Measurements from ENCODE around the gene NUDT4.

Gene NUDT4

DNA sequence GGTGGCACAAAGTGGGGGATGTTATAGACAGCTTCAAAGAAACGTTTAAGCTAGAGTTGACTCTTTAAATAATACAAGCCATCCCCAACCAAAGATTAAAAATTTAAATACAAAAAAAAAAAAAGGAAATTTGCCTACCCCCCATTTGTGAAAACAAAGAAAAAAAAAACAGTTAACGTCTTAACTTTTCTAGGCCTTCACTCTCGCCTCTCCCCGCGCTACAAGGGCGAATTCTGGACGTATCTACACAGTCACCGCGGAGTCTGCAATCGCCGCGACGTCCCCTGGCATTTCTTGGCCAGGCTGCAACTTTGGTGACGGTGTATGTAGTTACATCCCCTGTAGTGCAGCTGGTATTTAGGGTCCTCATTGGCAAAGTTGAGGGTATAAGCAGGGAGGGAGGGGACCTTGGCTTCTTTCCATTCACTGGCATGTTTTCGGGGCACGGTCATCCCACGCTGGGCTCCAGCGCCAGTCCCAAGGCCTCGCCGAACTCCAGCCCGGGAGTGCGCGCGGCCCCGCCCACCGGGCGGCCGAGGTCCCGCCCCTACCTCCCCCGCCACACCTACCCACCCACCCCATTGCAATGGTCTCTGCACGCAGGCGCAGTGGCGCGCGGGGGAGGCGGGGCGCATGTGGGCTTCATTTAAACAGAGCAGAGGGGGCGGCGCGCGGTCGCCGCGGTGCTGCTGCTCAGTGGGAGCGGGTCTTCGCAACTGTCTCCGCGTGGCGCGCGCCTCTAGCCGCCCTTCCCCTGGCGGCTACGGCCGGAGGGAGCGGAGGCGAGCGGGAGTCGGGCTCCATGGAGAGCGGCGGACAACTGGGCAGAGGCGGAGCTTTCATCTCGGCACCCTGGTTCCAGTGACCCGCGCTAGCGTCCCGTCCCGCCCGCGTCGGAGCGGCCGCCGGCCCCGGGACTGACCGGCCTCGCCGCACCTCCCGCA, at the start of gene NUDT4:
Gene NUDT4, plus strand, starts transcription at position 674 of the 944 bp plus-strand sequence. CDS start 398 bp downstream, outside the sequence.
- TF ChIP-seq, protein P1, sequence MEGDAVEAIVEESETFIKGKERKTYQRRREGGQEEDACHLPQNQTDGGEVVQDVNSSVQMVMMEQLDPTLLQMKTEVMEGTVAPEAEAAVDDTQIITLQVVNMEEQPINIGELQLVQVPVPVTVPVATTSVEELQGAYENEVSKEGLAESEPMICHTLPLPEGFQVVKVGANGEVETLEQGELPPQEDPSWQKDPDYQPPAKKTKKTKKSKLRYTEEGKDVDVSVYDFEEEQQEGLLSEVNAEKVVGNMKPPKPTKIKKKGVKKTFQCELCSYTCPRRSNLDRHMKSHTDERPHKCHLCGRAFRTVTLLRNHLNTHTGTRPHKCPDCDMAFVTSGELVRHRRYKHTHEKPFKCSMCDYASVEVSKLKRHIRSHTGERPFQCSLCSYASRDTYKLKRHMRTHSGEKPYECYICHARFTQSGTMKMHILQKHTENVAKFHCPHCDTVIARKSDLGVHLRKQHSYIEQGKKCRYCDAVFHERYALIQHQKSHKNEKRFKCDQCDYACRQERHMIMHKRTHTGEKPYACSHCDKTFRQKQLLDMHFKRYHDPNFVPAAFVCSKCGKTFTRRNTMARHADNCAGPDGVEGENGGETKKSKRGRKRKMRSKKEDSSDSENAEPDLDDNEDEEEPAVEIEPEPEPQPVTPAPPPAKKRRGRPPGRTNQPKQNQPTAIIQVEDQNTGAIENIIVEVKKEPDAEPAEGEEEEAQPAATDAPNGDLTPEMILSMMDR (IDR thresholded peaks at IDR 0.05), result no peak
- H3K27ac Mint-ChIP-seq, result peak within 1 kb of the TSS; percentile 97
- H3K36me3 Mint-ChIP-seq (ENCODE audit: low read depth), result peaks cover 6% of the 10 kb centered on the region
- peak within 1 kb of the TSS; percentile 100 for H3K4me3 Mint-ChIP-seq
- DNase-seq, result peak; percentile 99
- peaks cover 73% of the 10 kb centered on the region for H3K4me1 Mint-ChIP-seq
- H3K9me3 Mint-ChIP-seq, result no peaks in the 10 kb centered on the region
- no peaks in the 10 kb centered on the region for H3K27me3 Mint-ChIP-seq (ENCODE audit: low read depth, poor library complexity)

DNA sequence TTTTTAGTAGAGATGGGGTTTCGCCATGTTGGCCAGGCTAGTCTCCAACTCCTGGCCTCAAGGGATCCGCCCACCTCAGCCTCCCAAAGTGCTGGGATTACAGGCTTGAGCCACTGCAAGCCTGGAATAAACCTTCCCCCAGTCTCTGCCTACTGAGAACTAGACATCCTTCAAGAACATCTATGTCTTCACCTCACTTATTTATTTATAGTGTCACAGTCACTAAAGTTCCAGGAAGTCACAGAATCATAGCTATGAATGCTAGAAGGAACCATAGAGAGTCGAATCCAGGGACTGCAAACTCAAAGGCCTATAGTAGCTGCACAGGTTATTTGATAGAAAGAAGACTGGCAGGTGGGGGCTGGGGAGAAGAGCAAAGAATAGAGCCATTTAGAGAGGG, 44.7 kb upstream of the NUDT4 start:
- peaks cover 16% of the 10 kb centered on the region for H3K4me1 Mint-ChIP-seq
- TF ChIP-seq, protein P1 (IDR thresholded peaks at IDR 0.05), result no peak
- no peak overlapping the region for H3K27ac Mint-ChIP-seq
- no peaks in the 10 kb centered on the region for H3K27me3 Mint-ChIP-seq (ENCODE audit: low read depth, poor library complexity)
- H3K9me3 Mint-ChIP-seq, result no peaks in the 10 kb centered on the region
- H3K36me3 Mint-ChIP-seq (ENCODE audit: low read depth), result no peaks in the 10 kb centered on the region
- no peak overlapping the region for H3K4me3 Mint-ChIP-seq
- no peak for DNase-seq

DNA sequence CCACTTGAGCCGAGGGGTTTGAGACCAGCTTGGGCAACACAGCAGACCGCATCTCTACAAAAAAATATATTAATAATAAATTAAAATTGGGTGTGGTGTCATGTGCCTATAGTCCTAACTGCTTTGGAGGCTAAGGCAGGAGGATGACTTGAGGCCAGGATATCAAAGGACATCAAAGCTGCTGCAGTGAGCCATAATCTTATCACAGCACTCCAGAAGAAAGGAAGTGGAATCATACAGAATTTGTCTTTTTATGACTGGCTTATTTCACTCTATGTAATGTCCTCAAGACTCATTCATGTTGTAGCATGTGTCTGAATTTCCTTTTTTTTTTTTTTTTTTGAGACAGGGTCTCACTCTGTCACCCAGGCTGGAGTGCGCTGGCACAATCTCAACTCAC, 43.9 kb upstream of the NUDT4 start:
- no peaks in the 10 kb centered on the region for H3K36me3 Mint-ChIP-seq (ENCODE audit: low read depth)

DNA sequence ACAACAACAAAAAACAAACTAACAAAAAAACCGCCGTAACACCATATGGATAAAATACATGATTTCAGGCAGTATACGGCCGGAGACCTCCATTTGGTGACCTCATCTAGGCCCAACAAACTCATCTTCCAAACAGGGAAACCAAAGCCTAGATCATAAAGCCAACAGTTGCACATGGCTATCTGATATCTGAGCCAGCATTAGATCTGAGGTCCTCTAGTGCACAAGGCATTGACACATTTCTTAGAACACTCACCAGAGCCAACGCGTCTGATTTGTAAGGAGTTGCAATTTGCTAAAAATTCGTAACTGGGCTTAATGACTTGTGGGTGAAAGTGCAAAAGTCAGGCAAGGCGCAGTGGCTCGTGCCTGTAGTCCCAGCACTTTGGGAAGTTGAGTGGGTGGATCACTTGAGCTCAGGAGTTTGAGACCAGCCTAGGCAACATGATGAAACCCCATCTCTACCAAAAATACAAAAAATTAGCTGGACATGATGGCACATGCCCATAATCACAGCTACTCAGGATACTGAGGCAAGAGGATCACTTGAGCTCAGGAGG, 42.0 kb upstream of the NUDT4 start:
- Mint-ChIP-seq H3K4me3 (no peak overlapping the region), H3K27ac (peak overlapping the region; percentile 63), H3K27me3 (ENCODE audit: low read depth, poor library complexity) (peaks cover 3% of the 10 kb centered on the region), H3K36me3 (ENCODE audit: low read depth) (no peaks in the 10 kb centered on the region), H3K4me1 (peaks cover 16% of the 10 kb centered on the region), H3K9me3 (no peaks in the 10 kb centered on the region)
- DNase-seq, result no peak
- TF ChIP-seq, protein P1 (IDR thresholded peaks at IDR 0.05), result no peak

More for the DNA sequence above, 43.9 kb upstream of the NUDT4 start:
- TF ChIP-seq, protein P1 (IDR thresholded peaks at IDR 0.05), result no peak
- no peak for DNase-seq
- H3K4me1 Mint-ChIP-seq, result peaks cover 16% of the 10 kb centered on the region
- peaks cover 2% of the 10 kb centered on the region for H3K27me3 Mint-ChIP-seq (ENCODE audit: low read depth, poor library complexity)
- no peak overlapping the region for H3K27ac Mint-ChIP-seq
- H3K9me3 Mint-ChIP-seq, result no peaks in the 10 kb centered on the region
- no peak overlapping the region for H3K4me3 Mint-ChIP-seq

DNA sequence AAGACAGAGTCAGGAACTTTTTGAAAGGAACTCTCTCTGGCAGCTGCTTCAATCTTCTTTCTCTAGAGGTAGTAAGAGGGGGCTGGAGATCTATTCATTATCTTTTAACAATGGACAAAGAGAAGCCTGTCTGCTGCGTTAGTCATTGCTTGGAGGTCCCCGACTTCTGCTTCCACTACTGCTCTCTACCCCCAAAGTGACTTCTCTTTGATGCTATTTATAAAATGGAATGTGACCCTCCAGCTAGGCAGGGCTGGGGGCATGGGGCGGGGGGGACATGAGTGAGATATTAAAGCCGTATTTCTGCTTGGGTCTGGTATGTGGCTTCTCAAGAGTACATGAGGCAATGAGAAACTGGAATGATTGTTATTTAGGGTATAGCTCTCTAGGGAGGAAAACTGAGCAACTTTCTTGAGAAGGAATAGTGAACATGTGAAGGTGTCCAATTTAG, 41.4 kb upstream of the NUDT4 start:
- no peak for DNase-seq
- H3K4me3 Mint-ChIP-seq, result no peak overlapping the region
- TF ChIP-seq, protein P1 (IDR thresholded peaks at IDR 0.05), result no peak
- H3K27ac Mint-ChIP-seq, result peak overlapping the region; percentile 63
- no peaks in the 10 kb centered on the region for H3K36me3 Mint-ChIP-seq (ENCODE audit: low read depth)
- no peaks in the 10 kb centered on the region for H3K9me3 Mint-ChIP-seq
- H3K27me3 Mint-ChIP-seq (ENCODE audit: low read depth, poor library complexity), result peaks cover 3% of the 10 kb centered on the region
- peaks cover 16% of the 10 kb centered on the region for H3K4me1 Mint-ChIP-seq
